Ammon's horn (tissue), 1 donor: ENCODE data around the gene CDH23.

Experiments used
- DNase-seq: peaks from one replicate; pipeline ENCODE4 v3.0.0-alpha.2; 2016; ENCODE audit warnings: low spot score

CDH23 gene

GRCh38 chr10:71690094-71690720 is 293.5 kb downstream of the CDH23 start:
- no peak for DNase-seq

DNA sequence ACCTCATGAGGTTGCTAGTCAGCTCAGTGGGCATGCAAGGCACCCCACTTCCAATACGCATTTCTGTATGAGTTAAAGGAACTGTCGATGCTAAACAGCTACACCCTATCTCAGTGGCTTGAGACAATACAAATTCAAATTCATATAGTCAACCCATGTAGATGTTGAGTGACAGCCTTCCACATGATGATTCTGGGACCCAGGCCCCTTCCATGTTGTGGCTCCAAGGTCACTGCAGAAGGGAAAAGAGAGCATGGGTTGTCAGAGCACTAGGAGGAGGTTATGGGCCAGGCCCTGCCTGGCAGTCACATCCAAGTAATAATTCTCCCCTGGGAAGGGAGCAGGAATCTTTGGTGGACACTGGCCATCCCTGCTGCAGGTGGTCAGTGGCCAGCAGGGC is 294.7 kb downstream of the CDH23 start:
- DNase-seq, result no peak

- DNase-seq, result no peak
These were observed 296.0 kb downstream of the CDH23 start for GRCh38 chr10:71692598-71693306.

- DNase-seq, result no peak
These were observed 296.7 kb downstream of the CDH23 start for GRCh38 chr10:71693377-71693776.

DNA sequence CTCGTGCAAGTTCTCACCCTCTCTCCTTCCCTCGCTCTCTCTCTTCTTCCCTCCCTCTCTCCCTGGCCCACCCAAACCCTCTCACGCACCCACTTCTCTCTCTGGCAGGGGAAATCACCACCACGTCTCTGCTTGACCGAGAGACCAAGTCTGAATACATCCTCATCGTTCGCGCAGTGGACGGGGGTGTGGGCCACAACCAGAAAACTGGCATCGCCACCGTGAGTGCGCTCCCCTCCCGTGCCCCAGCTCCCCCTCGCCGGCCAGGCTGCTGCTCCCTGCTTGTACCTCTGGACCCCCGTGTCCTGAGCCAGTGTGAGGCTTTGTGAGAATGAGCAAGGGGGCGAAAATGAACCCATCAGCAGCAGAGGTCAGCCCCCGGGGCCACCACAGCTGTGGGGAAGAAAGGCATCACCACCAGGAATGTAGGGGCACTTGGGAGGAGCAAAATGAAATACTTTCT is 297.4 kb downstream of the CDH23 start:
- DNase-seq, result no peak

- peak; percentile 67 for DNase-seq
These were observed 297.8 kb downstream of the CDH23 start for GRCh38 chr10:71694567-71694968.

DNA sequence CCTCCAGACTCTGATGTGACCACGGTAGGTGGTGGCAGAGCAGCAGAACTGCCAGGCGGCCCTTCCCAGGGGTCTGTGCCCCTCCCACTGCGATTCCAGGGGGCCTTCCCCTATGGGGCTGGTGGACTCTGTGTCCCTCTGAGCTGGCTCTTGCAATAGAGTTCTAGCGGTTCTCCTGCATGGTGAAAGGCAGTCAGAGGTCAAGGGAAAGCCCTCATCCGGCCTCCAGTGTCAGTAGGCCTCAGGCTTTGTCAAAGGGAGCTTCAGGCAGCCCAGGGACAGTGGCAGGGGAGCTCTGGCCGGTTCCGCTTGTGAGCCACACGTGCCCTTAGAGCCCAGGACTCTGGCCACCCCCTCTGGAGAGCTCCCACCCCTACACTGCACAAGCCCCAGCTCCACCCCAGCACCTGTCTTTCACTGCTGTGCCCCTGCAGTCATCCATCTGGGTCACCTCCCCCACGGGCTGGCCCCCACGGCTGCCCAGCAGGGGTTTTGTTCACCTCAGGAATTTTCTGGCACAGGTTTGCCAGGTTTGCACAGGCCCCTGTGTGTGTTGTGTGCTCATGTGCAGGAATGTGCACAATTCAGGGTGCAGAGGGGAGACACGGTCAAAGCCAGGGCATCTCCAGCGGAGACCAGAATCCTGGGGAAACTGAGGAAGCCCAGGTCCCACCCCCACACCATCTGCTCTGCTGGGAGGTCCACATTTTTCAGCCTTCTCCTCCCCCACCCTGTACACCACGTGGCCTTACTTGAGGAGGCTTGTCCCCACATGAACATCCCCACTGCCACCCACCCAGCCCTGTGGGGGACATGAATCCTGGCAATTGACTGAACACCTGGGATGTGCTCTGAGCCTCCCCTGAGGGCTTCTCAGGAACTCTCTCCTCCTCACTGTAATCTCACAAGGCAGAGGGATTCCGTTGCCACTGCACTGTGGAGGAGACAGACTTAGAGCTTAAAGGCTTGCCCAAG is 299.1 kb downstream of the CDH23 start:
- DNase-seq, result no peak

DNA sequence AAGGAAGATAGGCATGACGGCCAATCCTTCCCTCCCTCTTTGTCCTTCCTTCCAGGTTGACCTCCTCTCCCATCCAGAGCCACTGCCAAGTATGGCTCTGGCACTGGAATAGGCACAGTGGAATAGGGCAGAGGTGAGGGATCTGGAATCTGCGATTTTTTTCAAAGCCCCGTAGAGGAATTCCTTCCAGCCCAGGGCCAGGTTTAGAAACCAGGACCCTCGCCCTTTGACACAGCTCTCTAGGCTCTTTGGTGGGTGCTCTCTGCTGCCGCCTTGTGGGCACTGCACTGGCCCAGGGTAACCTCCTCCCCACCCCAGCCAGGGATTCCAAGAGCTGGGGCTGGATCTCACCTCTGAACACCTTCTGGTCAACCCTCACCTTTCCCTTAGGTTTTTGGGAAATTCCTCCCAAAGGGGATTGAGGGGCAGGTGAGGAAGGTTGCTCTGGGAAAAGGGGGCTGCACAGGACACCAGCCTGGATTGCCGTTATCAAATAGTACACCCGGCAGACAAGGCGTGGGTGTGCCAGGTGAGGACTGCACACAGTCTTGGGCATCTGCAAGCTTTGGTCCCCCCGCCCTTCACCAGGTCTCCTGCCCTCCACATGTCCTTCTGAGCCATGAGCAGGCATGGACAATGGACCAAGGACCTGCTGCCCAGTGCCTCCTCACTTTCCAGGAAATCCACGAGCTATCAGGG is 300.1 kb downstream of the CDH23 start:
- DNase-seq, result peak; percentile 55

DNA sequence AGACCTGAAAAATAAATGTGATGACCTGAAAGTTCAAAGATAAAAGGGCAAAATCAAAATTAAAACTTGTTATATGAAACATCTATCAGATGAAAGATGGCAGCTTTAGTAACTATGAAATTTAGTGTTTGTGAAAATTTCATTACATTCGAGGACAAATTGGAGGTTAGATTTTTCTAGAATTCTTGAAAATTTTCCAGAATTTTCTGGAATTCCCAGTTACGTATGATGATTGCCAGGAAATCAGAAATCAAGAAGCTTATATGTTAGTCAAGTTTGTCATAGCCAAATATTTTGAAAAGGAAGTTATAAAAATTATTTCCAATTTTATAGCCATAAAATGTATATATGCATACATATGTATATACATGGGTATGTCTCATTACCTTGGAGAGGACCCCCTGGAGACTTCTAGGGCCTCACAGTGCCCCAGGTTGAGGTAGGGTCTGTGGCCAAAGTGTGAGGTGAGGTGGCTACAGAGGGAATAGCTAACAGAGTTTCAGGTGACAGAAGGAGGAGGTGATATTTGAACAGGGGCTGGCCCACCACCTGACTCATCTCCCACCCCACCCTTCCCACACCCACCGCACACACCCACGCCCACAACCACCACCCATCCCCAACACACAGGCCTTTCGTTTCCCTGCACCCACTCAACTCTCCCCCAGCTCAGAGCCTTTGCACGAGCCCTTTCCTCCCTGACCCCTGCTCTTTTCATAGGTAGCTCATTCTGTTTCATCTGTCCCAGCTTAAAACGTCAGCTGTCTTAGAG is 301.4 kb downstream of the CDH23 start:
- no peak for DNase-seq

- no peak for DNase-seq
These were observed 302.0 kb downstream of the CDH23 start for GRCh38 chr10:71698737-71699136.

DNA sequence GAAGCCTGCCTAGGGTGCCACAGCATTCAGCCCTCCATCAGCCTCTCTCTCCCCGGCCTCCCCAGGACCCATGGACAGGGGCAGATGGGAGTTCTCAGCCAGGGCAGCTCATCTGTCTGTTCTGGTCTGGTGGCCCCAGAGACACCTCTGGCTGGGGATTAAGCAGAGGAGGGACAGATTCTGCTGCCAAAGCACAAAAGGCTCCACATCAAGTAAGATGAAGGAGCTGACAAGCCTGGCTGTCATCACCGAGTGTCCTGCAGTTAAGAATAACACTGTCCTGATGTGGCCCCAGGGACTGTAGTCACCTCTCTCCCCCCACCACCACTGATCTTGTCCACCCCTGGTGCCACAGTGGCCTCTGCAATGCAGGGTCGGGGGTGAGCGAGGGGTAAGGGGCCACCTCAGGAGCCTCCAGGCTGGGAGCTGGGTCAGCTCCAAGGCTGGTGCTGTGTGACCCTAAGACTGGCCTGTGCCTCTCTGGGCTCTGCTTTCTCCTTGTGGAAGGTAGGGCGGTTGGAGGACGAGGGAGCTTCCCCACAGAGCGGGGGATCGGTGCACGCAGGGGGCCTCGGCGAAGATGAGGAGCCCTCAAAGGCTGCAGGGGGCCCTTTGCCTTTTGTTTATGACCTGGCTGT is 304.1 kb downstream of the CDH23 start:
- no peak for DNase-seq

GRCh38 chr10:71701496-71702132 is 304.9 kb downstream of the CDH23 start:
- no peak for DNase-seq

DNA sequence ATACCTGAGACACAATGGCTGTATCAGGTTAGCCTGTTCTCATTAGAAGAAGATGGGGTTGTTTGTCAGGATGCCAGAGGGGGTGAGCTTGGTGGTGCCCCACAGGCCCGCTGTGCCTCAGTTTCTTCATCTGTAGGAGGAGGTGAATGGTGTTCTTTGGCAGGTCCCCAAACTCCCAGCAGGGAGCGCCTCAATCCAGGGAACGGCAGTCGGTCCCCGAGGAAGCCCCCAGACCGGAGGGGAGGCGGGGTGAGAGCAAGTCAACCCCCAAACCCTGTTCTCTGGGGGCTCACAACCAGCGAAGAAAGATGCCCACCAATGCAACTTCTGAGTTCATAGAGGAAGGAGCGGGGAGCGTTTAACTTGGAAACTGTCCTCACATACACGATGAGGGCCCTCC is 306.9 kb downstream of the CDH23 start:
- DNase-seq, result no peak

- DNase-seq, result no peak
These were observed 308.1 kb downstream of the CDH23 start for GRCh38 chr10:71704816-71705215.

DNA sequence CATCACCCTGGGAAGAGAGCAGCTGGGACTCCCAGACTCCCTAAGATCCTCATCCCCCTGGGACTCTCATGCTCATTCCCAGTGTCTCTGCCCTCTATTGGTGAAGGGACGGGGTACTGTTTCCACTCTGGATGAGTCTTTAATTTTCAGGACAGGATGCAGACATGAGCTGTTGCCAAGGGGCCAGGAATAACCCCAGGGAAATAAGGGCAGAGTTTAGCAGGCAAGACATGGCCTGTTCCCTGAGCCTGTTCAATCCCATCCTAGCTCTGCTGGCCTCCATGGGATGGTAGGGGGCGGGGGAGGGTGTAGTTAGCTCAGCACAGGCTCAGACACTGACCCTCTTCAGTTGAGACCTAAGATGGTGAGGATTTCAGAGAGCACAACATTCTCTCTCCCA is 308.9 kb downstream of the CDH23 start:
- no peak for DNase-seq

- no peak for DNase-seq
These were observed 309.7 kb downstream of the CDH23 start for GRCh38 chr10:71706216-71707121.

GRCh38 chr10:71707240-71707789 is 310.6 kb downstream of the CDH23 start:
- no peak for DNase-seq

DNA sequence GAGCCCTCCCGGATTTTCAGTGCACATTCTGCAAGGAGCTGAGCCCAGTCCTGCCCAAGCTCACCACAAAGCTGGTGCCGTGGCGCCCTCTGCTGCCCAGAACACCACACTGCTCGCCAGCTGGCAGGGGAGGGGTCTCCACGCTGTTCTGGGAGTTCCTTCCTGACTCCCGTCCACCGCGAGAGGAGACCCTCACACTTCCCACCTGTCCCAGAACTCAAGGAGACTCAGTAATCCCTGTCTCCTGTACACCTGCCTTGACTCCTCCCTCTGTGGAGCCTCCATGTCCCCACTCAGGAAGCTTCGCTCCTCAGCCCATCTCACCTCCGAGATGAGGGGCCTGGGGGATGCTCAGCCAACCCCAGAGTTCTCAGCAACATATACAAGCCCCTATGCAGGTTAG is 311.6 kb downstream of the CDH23 start:
- peak; percentile 79 for DNase-seq
